GM12878 (cell line): Measurements from ENCODE around the gene GNA14. TPM values are rescaled to one million over a fixed set of nuclear protein-coding genes. Genes with fewer than 3 reads are reported as not detected.

Source experiments
- ATAC-seq: fragments of 200-7000 bp; cut with Tn5 transposase; 3 replicates; pipeline ENCODE4 v1.9.1; 2020; ENCODE audit warnings: mild to moderate bottlenecking, moderate library complexity
- BruUV-seq: library from RNA; stranded (reverse); fragments of 400-500 nt; replicated peaks from 2 replicates; lab custom pipeline; 2021; lab: Mats Ljungman, UMichigan
- CTCF ChIA-PET: fragments of 300-600 bp; sonication (Branson Sonifier 250); formaldehyde crosslinking; extraction: SDS; loops from one replicate; lab custom pipeline; 2021; ENCODE audit warnings: inconsistent platforms; lab: Yijun Ruan, JAX
- POLR2A ChIA-PET: fragments of 350-600 bp; formaldehyde crosslinking; extraction: SDS; loops from one replicate; lab custom pipeline; 2021; ENCODE audit warnings: inconsistent platforms; lab: Charles Lee
- RAD21 ChIA-PET: fragments of 300-600 bp; sonication (Branson Sonifier 250); formaldehyde crosslinking; loops from one replicate; lab custom pipeline; 2023; ENCODE audit warnings: antibody characterized with exemption; ENCODE audit not compliant: unreplicated experiment; lab: Charles Lee
- SMC1A ChIA-PET: fragments of 300-600 bp; sonication (Branson Sonifier 250); formaldehyde crosslinking; loops from one replicate; lab custom pipeline; 2023; ENCODE audit not compliant: unreplicated experiment, uncharacterized antibody; lab: Charles Lee
- DNase-seq: peaks from one replicate; pipeline ENCODE4 v3.0.0-alpha.2; 2011; ENCODE audit warnings: low read depth, low spot score
- FAIRE-seq: peaks from 3 replicates; lab custom pipeline; 2011; peaks lifted over from hg19 to GRCh38; lab: Jason Lieb, UNC
- H2AFZ ChIP-seq: 2 replicates; pipeline ENCODE4 v1.6.0; 2011; ENCODE audit warnings: low read depth, low read length, control low read depth; ENCODE audit not compliant: control insufficient read depth
- H3K27ac ChIP-seq: 2 replicates; pipeline ENCODE4 v1.5.1; 2011; ENCODE audit warnings: control low read depth; ENCODE audit not compliant: control insufficient read depth, insufficient read depth
- H3K27me3 ChIP-seq, 2 experiments: replicated peaks in 1 of 2; 2 replicates each; pipeline versions ENCODE4 v1.6.0 to v1.6.1; 2011; ENCODE audit warnings: low read length in 1 of 2; ENCODE audit not compliant: control insufficient read depth in 2 of 2, insufficient read depth in 2 of 2
- H3K36me3 ChIP-seq, 2 experiments: 2 replicates each; pipeline ENCODE4 v1.5.1; 2011; ENCODE audit warnings: low read length in 1 of 2; ENCODE audit not compliant: control insufficient read depth in 2 of 2, insufficient read depth in 2 of 2
- H3K4me1 ChIP-seq: 2 replicates; pipeline ENCODE4 v1.6.1; 2011; ENCODE audit warnings: mild to moderate bottlenecking, low read length, moderate library complexity, mixed read lengths; ENCODE audit not compliant: control insufficient read depth, insufficient read depth
- H3K4me2 ChIP-seq: 2 replicates; pipeline ENCODE4 v1.6.0; 2011; ENCODE audit warnings: control low read depth; ENCODE audit not compliant: control insufficient read depth, insufficient read depth
- H3K4me3 ChIP-seq: fragments of 200-600 bp; sonication (generic); 2 replicates; pipeline ENCODE4 v1.5.1; 2016
- H3K79me2 ChIP-seq: 2 replicates; pipeline ENCODE4 v1.6.0; 2011; ENCODE audit warnings: low read length; ENCODE audit not compliant: control insufficient read depth, insufficient read depth
- H3K9ac ChIP-seq: 2 replicates; pipeline ENCODE4 v1.8.0; 2011; ENCODE audit warnings: low read length, control low read depth, mixed read lengths; ENCODE audit not compliant: control insufficient read depth, insufficient read depth
- H3K9me3 ChIP-seq: replicated peaks from 3 replicates; pipeline ENCODE4 v1.5.1; 2011; ENCODE audit warnings: mild to moderate bottlenecking, low read length; ENCODE audit not compliant: control insufficient read depth, insufficient read depth
- H4K20me1 ChIP-seq: 2 replicates; pipeline ENCODE4 v1.6.0; 2011; ENCODE audit not compliant: control insufficient read depth, insufficient read depth
- EZH2 ChIP-seq: IDR thresholded peaks from 2 replicates; pipeline ENCODE4 v1.6.1; 2012; ENCODE audit warnings: low read depth, mild to moderate bottlenecking, control low read depth, inconsistent platforms, low read length, borderline replicate concordance; ENCODE audit not compliant: control insufficient read depth
- FOXK2 ChIP-seq: fragments of 450-650 bp; IDR thresholded peaks from 2 replicates; pipeline ENCODE4 v1.6.1; 2017; ENCODE audit warnings: mild to moderate bottlenecking, moderate library complexity
- MYB ChIP-seq: fragments of 150-350 bp; IDR thresholded peaks from 2 replicates; pipeline ENCODE4 v1.6.1; 2014; ENCODE audit warnings: mild to moderate bottlenecking, low read depth, low read length, borderline replicate concordance
- POU2F2 ChIP-seq: IDR thresholded peaks from 3 replicates; pipeline ENCODE4 v1.6.1; 2011; ENCODE audit warnings: low read depth, mild to moderate bottlenecking, low read length, borderline replicate concordance
- RELA ChIP-seq: fragments of 450-650 bp; IDR thresholded peaks from 2 replicates; pipeline ENCODE4 v1.8.0; 2014; ENCODE audit warnings: borderline replicate concordance; ENCODE audit not compliant: partially characterized antibody
- SIX5 ChIP-seq: IDR thresholded peaks from 2 replicates; pipeline ENCODE4 v1.6.1; 2011; ENCODE audit warnings: mild to moderate bottlenecking, low read depth, low read length, moderate library complexity; ENCODE audit not compliant: severe bottlenecking
- SMC3 ChIP-seq: IDR thresholded peaks from 2 replicates; pipeline ENCODE4 v1.6.1; 2011; ENCODE audit warnings: low read length, improper control_type of control experiment, borderline replicate concordance
- TAF1 ChIP-seq: IDR thresholded peaks from 2 replicates; pipeline ENCODE4 v1.6.1; 2011; ENCODE audit warnings: mild to moderate bottlenecking, low read depth, low read length, borderline replicate concordance
- TCF12 ChIP-seq: IDR thresholded peaks from 2 replicates; pipeline ENCODE4 v1.6.1; 2011; ENCODE audit warnings: low read depth, mild to moderate bottlenecking, low read length
- ZNF274 ChIP-seq: IDR thresholded peaks from one replicate; pipeline ENCODE4 v1.8.0; 2011; ENCODE audit not compliant: insufficient read length, insufficient read depth
- WGBS: methylation state at CpG from one replicate; pipeline ENCODE4 v1.1.6; 2016; ENCODE audit warnings: low lambda C conversion rate; ENCODE audit not compliant: insufficient replicate concordance, insufficient coverage; ENCODE audit errors: missing lambda C conversion rate; 5-methylcytosine and 5-hydroxymethylcytosine counted together
- in situ Hi-C: fragments of 300-500 bp; cut with MboI; formaldehyde crosslinking; loops from 9 replicates; pipeline ENCODE4 v1.14.3; 2018; ENCODE audit warnings: mixed read lengths
- intact Hi-C: fragments of 100-400 bp; cut with micrococcal nuclease; formaldehyde crosslinking; loops from one replicate; pipeline ENCODE4 v1.14.2; 2022; ENCODE audit not compliant: unreplicated experiment
- polyA plus RNA-seq, 11 experiments: library from polyadenylated mRNA; depleted of rRNA in 4 of 11; unstranded in 6 of 11; stranded (reverse) in 5 of 11; fragments of >200 nt; fragmentation: Nextera tagmentation in 4 of 11; fragmentation: Illumina TruSeq in 1 of 11; extraction: Ambion mirVana in 4 of 11; extraction: Trizol in 1 of 11; gene quantifications; 1 replicate in 1 of 11; 2 replicates in 10 of 11; pipeline versions ENCODE4 v1.2.1 to v1.2.3, GENCODE V29; 2011 to 2016; ENCODE audit warnings: inconsistent platforms in 2 of 11, missing spikeins in 2 of 11, low read depth in 1 of 11
- total RNA-seq, 4 experiments: library from RNA; depleted of rRNA in 3 of 4; stranded (reverse); fragments of >200 nt in 3 of 4; fragmentation: Illumina TruSeq in 1 of 4; extraction: Trizol in 1 of 4; gene quantifications; 2 replicates each; pipeline versions ENCODE4 v1.2.1 to v1.2.3, GENCODE V29; 2013 to 2021
- TF ChIP-seq, protein P1 (sequence below): IDR thresholded peaks from 2 replicates; pipeline ENCODE4 v1.6.1; 2012; ENCODE audit warnings: low read length, inconsistent platforms
- TF ChIP-seq, protein P2 (sequence below): fragments of 450-650 bp; IDR thresholded peaks from 2 replicates; pipeline ENCODE4 v1.6.1; 2018; ENCODE audit warnings: borderline replicate concordance, mild to moderate bottlenecking; ENCODE audit not compliant: partially characterized antibody
- TF ChIP-seq, protein P3 (sequence below): fragments of 450-650 bp; formaldehyde crosslinking; IDR thresholded peaks from 2 replicates; pipeline ENCODE4 v1.4.0; 2022; ENCODE audit warnings: mild to moderate bottlenecking, moderate library complexity

The GNA14 gene
- total and polyA plus RNA-seq, 10 of the 15 experiments (the other 5 are each of a cell fraction or from before 2014, with no cell fraction given) = 0.17 TPM; not detected in 9

DNA sequence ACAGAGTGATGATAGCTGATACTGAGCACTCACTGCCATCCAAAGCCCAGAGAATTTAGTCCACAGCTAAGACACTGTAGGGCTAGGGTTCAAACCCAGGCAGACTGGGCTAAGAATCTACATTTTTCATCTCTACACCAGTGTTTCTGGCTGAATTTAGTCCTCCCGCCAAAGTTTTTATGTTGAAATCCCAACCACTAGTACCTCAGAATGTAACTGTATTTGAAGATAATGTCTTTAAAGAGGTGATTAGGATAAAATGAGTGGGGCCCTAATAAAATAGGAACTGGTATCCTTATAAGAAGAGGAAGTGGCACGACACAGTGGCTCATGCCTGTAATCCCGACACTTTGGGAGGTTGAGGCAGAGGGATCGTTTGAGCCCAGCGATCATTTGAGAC lies 4.3 kb downstream of the GNA14 start (continued):
- TF ChIP-seq, protein P1, sequence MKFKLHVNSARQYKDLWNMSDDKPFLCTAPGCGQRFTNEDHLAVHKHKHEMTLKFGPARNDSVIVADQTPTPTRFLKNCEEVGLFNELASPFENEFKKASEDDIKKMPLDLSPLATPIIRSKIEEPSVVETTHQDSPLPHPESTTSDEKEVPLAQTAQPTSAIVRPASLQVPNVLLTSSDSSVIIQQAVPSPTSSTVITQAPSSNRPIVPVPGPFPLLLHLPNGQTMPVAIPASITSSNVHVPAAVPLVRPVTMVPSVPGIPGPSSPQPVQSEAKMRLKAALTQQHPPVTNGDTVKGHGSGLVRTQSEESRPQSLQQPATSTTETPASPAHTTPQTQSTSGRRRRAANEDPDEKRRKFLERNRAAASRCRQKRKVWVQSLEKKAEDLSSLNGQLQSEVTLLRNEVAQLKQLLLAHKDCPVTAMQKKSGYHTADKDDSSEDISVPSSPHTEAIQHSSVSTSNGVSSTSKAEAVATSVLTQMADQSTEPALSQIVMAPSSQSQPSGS = no peak
- TF ChIP-seq SMC3 = no peak
- no peak for TF ChIP-seq MYB
- TF ChIP-seq, protein P2, sequence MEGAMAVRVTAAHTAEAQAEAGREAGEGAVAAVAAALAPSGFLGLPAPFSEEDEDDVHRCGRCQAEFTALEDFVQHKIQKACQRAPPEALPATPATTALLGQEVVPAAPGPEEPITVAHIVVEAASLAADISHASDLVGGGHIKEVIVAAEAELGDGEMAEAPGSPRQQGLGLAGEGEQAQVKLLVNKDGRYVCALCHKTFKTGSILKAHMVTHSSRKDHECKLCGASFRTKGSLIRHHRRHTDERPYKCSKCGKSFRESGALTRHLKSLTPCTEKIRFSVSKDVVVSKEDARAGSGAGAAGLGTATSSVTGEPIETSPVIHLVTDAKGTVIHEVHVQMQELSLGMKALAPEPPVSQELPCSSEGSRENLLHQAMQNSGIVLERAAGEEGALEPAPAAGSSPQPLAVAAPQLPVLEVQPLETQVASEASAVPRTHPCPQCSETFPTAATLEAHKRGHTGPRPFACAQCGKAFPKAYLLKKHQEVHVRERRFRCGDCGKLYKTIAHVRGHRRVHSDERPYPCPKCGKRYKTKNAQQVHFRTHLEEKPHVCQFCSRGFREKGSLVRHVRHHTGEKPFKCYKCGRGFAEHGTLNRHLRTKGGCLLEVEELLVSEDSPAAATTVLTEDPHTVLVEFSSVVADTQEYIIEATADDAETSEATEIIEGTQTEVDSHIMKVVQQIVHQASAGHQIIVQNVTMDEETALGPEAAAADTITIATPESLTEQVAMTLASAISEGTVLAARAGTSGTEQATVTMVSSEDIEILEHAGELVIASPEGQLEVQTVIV = no peak

DNA sequence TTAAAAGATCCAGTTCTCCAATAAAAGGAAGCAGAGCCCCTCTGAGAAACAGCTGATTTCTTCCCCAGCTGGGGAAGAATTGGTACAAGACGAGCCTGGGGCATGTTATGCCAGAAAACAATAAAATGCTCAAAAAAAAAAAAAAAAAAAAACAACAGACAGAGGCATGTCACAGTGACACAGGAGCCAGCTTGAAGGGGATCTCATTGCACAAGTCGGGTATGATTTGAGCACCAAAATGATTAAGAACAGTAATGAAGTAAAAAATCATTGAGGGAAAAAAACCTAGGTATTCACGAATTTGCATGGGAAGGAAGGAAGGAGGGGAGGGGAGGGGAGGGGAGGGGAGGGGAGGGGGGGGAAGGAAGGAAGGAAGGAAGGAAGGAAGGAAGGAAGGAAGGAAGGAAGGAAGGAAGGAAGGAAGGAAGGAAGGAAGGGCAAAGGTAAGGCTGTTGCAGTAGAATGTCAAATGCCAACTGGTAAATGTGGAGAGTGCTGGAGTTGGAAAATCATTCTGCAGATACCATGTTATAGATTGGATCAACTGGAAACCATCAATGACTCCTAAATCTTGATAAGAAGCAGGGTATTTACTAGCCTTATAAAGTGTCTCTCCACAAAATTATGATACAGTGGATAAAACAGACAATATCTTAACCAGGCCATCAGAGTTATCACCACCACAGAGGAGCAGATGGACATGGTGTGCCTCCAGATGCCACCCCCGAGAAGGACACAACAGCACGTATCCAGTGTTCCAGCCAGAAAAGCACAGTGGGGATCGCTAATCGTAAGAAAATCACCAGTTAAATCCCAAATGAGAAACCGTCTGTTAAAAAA lies 7.2 kb downstream of the GNA14 start:
- no peak overlapping the region for H2AFZ ChIP-seq
- no peak for FAIRE-seq
- ChIA-PET SMC1A (no interaction called here), POLR2A (no interaction called here), CTCF (interaction anchor here (1.6 kb wide), 1 partner anchor 183 kb away, joined by 3 read pairs; no protein-coding TSS in a partner anchor), RAD21 (interaction anchor here (1.0 kb wide), 1 partner anchor 394 kb away, joined by 3 read pairs; no protein-coding TSS in a partner anchor)
- in situ Hi-C loops (no loop called here), intact Hi-C loops (no loop called here)
- no peak overlapping the region for H3K4me3 ChIP-seq
- no peaks in the 10 kb centered on the region for H4K20me1 ChIP-seq
- 16% methylated on average over 7 of the region's 8 CpGs for WGBS
- H3K27ac ChIP-seq = no peak overlapping the region
- no peaks in the 10 kb centered on the region for H3K9me3 ChIP-seq
- DNase-seq = no peak
- BruUV-seq = no TSS peak
- no peak overlapping the region for H3K9ac ChIP-seq
- no peaks in the 10 kb centered on the region; a peak in 1 of 4 replicates for H3K27me3 ChIP-seq
- ATAC-seq = no peak
- H3K4me2 ChIP-seq = no peak overlapping the region
- H3K36me3 ChIP-seq = no peaks in the 10 kb centered on the region
- H3K4me1 ChIP-seq = no peaks in the 10 kb centered on the region
- no peaks in the 10 kb centered on the region for H3K79me2 ChIP-seq
- TF ChIP-seq SIX5 (no peak), ZNF274 (no peak), TAF1 (no peak), EZH2 (no peak), RELA (no peak), FOXK2 (no peak), POU2F2 (no peak), TCF12 (no peak)
- TF ChIP-seq, protein P3, sequence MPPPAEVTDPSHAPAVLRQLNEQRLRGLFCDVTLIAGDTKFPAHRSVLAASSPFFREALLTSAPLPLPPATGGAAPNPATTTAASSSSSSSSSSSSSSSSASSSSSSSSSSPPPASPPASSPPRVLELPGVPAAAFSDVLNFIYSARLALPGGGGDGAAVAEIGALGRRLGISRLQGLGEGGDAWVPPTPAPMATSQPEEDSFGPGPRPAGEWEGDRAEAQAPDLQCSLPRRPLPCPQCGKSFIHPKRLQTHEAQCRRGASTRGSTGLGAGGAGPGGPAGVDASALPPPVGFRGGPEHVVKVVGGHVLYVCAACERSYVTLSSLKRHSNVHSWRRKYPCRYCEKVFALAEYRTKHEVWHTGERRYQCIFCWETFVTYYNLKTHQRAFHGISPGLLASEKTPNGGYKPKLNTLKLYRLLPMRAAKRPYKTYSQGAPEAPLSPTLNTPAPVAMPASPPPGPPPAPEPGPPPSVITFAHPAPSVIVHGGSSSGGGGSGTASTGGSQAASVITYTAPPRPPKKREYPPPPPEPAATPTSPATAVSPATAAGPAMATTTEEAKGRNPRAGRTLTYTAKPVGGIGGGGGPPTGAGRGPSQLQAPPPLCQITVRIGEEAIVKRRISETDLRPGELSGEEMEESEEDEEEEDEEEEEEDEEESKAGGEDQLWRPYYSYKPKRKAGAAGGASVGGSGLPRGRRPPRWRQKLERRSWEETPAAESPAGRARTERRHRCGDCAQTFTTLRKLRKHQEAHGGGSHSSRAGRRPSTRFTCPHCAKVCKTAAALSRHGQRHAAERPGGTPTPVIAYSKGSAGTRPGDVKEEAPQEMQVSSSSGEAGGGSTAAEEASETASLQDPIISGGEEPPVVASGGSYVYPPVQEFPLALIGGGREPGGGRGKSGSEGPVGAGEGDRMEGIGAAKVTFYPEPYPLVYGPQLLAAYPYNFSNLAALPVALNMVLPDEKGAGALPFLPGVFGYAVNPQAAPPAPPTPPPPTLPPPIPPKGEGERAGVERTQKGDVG (CRISPR knock-in tag) = no peak
